Memory B cell (primary cell): ENCODE results near the gene VPS4B.
"Not testable (repeated sequence)": the region's sequence is repeated elsewhere in the genome, so short reads cannot be mapped to it uniquely, and the experiment has no call there.

ENCODE experiments used
- ATAC-seq: fragments of 150-1000 bp; cut with Tn5 transposase; 2 replicates; pipeline ENCODE4 v1.10.0; 2021; ENCODE audit warnings: low read depth, mild to moderate bottlenecking, moderate library complexity
- DNase-seq, 2 donors: peaks; one replicate each; pipeline ENCODE4 v3.0.0; 2022; ENCODE audit warnings: low spot score in 2 of 2
- H3K27ac Mint-ChIP-seq: one replicate; pipeline ENCODE4 v1.8.0; 2022; ENCODE audit warnings: mild to moderate bottlenecking, moderate library complexity, mixed read lengths
- H3K27me3 Mint-ChIP-seq: one replicate; pipeline ENCODE4 v1.8.0; 2022; ENCODE audit warnings: mixed read lengths
- H3K36me3 Mint-ChIP-seq: one replicate; pipeline ENCODE4 v1.8.0; 2022; ENCODE audit warnings: mild to moderate bottlenecking, mixed read lengths
- H3K4me1 Mint-ChIP-seq: one replicate; pipeline ENCODE4 v1.8.0; 2022; ENCODE audit warnings: mixed read lengths
- H3K4me3 Mint-ChIP-seq: one replicate; pipeline ENCODE4 v1.8.0; 2022; ENCODE audit warnings: mild to moderate bottlenecking, moderate library complexity, mixed read lengths
- H3K9me3 Mint-ChIP-seq: one replicate; pipeline ENCODE4 v1.8.0; 2022; ENCODE audit warnings: mixed read lengths

Gene VPS4B

DNA sequence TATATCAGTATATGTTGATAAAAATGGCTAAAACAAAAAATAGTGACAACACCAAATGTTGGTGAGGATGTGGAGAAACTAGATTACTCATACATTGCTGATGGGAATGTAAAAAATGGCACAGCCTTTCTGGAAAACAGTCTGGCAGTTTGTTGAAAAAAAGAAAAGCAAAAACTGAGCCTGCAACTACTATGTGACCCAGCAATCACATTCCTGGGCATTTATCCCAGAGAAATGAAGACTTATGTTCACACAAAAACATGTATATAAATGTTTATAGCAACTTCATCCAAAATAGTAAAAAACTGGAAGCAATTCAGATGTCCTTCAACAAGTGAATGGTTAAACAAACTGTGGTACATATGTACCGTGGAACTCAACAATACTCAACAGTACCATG is 47.7 kb downstream of the VPS4B start:
- Mint-ChIP-seq H3K9me3 (peaks cover 7% of the 10 kb centered on the region), H3K4me3 (no peak overlapping the region), H3K27ac (no peak overlapping the region), H3K36me3 (peaks cover 5% of the 10 kb centered on the region), H3K4me1 (peaks cover 6% of the 10 kb centered on the region), H3K27me3 (no peaks in the 10 kb centered on the region)
- ATAC-seq = no peak
- DNase-seq = no peak

DNA sequence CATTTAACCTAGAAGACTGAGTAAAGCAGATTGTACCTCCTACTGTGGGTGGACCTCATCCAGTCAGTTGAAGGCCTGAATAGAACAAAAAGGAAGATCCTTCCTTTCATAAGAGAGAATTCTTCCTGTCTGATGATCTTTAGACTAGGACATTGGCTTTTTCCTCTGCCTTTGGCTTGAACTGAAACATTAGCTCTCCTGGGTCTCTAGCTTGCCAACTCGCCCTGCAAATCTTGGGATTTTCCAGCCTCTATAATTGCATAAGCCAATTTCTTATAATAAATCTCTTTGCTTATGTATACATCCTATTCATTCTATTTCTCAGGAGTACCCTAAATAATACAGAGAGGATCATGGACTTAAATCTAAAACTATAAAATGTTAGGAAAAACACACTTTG is 49.1 kb downstream of the VPS4B start:
- Mint-ChIP-seq H3K36me3 (peaks cover 5% of the 10 kb centered on the region), H3K4me1 (peaks cover 10% of the 10 kb centered on the region), H3K27ac (no peak overlapping the region), H3K4me3 (no peak overlapping the region), H3K27me3 (no peaks in the 10 kb centered on the region), H3K9me3 (peaks cover 7% of the 10 kb centered on the region)
- no peak for DNase-seq
- no peak for ATAC-seq

DNA sequence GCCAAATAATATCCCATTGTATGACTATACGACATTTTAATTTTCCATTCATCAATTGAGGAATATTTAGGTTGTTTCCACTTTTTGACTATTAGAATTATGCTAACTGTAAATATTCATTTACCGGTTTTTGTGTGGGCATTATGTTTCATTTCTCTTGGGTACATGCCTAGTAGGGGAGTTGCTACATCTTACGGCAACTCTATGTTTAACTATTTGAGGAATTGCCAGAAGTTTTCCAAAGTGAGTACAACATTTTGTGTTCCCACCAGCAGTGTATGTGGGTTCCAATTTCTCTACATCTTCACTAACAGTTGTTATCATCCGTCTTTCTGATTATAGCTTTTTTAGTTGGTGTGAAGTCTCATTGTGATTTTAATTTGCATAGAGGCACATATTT is 53.7 kb downstream of the VPS4B start:
- H3K27ac Mint-ChIP-seq = peak overlapping the region; percentile 84
- DNase-seq (no peak), ATAC-seq (no peak)
- H3K27me3 Mint-ChIP-seq = no peaks in the 10 kb centered on the region
- H3K36me3 Mint-ChIP-seq = peaks cover 3% of the 10 kb centered on the region
- H3K9me3 Mint-ChIP-seq = peaks cover 3% of the 10 kb centered on the region
- H3K4me1 Mint-ChIP-seq = peaks cover 17% of the 10 kb centered on the region
- peak overlapping the region; percentile 90 for H3K4me3 Mint-ChIP-seq

DNA sequence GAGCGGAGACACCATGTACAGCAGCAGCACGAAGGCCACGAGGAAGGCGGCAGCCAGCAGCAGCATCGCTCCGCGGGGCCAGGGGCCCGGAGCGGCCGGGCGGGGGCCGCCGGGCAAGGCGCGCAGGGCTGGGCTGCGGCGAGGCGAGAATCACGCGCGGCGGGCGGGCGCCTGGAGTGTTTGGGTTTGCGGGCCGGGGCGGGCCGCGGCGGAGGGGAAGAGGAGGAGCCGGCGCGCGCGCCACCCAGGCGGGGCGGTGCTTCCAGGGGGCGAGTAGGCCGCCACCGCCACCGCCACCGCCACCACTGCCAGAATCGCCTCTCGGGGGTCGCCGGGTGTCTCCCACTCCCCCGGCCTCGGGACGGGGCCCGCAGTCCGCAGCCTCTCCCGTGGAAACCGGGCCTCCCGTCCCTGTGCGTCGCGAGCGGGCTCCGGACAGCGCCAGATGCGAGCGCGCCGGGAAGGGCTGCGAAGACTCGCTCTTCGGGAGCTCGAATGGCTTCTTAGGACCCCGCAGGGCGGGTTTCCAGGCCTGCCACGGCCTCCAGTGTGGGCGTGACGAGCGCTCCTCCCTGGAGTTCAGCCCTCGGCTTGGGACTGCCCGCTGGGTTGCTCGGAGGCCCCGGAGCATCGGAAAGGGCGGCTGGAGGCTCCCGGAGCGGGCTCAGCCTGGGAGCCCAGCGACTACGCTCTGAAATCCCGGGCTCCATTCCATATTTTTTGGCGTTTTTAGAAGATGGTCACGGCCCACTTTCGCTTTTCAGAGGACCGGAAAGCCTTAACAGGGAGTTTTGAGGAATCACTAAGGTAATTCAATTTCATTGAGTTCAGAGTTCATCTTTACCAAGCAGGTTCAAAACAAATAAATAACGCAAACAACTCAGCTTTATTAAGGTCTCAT is 55.0 kb downstream of the VPS4B start, which contains the start of gene KDSR:
Gene KDSR (minus strand): TSS at position 154 of the 901 bp plus-strand sequence. CDS start 88 bp downstream, at position 66.
- Mint-ChIP-seq H3K4me3 (peak within 1 kb of the TSS; percentile 90), H3K4me1 (peaks cover 17% of the 10 kb centered on the region), H3K9me3 (peaks cover 4% of the 10 kb centered on the region), H3K27ac (peak within 1 kb of the TSS; percentile 84), H3K36me3 (peaks cover 3% of the 10 kb centered on the region), H3K27me3 (no peaks in the 10 kb centered on the region)
- peak; percentile 93 for ATAC-seq
- peak; percentile 80 to 87 for DNase-seq

DNA sequence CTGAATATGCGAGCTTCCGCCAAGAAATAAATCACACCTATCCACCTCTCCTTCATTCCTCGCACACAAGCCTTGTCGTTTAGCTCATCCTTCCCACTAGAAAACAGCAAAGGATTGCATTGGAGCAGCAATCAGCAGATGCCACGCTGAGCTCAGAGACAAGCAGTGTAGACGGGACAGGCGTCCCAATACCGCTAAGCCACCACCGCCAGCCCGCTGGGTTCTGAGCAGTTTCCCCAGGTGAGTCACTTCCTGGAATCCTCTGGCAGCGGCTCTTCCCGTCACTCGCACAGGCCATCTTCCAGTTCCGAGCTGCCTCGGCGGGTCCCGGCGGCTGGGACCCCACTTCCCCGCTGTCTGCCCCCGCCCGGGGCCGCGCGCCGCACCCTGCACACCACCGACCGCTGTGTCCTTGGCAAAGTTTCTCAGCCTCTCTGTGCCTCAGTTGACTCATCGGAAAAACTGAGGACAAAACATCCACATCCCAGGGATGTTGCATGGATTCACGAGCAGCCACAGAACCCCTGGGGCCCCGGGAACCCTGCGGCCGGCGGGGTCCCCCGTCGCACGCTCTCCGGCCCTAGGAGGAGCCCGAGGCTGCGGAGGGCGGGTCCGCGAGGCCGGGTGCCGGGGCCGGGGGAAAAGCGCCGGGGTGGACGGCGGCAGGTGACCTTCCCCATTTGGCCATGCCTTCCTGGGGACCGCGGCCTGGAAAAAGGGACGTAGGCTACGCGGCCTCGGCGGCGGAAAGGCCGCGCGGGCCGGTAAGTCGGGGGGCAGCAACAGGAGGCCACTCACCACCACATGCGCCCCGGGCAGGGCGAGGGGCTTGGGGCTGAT is 55.8 kb downstream of the VPS4B start:
- peak overlapping the region; percentile 90 for H3K4me3 Mint-ChIP-seq
- DNase-seq = peak in 1 of 2 donors; percentile 23
- peaks cover 4% of the 10 kb centered on the region for H3K9me3 Mint-ChIP-seq
- peaks cover 17% of the 10 kb centered on the region for H3K4me1 Mint-ChIP-seq
- H3K27me3 Mint-ChIP-seq = no peaks in the 10 kb centered on the region
- ATAC-seq = peak; percentile 13
- peaks cover 6% of the 10 kb centered on the region for H3K36me3 Mint-ChIP-seq
- H3K27ac Mint-ChIP-seq = peak overlapping the region; percentile 56

DNA sequence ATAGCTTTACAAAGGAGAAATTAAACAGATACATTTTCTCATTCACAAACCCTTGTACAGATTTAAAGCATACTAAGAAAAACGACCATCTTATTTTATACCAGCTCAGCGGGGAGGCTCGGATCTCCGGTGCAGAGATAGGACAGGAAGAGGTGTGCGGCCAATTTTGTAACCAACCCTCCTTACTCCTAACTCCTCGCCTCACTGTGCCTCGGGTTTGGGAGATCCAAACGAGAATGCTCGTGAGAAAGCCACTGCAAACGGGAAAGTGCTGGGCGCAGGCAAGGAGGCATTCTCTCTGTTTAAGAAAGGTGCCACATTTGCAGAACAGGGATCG is 56.4 kb downstream of the VPS4B start:
- H3K27ac Mint-ChIP-seq = peak overlapping the region; percentile 56
- peaks cover 6% of the 10 kb centered on the region for H3K36me3 Mint-ChIP-seq
- DNase-seq (no peak), ATAC-seq (no peak)
- H3K4me1 Mint-ChIP-seq = peaks cover 17% of the 10 kb centered on the region
- H3K4me3 Mint-ChIP-seq = peak overlapping the region; percentile 90
- peaks cover 4% of the 10 kb centered on the region for H3K9me3 Mint-ChIP-seq
- no peaks in the 10 kb centered on the region for H3K27me3 Mint-ChIP-seq

DNA sequence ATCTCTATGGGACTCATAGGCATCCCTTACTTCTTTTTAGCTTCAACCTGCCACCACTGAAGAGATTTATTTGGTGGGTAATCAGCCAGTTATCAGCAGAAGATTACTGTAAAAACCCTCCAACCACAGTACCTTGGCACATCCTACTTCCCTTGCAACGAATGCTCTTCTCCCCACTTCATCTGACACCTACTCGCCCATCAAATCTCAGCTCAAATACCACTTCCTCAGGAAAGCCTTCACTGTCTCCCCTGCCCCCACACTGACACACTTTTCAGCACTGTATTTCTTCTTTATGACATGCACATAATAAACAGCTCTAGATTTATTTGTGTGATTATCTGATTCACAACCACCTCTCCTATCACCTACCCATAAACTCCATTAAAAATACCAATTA is 58.3 kb downstream of the VPS4B start:
- ATAC-seq (no peak), DNase-seq (no peak)
- Mint-ChIP-seq H3K9me3 (peaks cover 4% of the 10 kb centered on the region), H3K27ac (no peak overlapping the region), H3K4me3 (no peak overlapping the region), H3K4me1 (peaks cover 15% of the 10 kb centered on the region), H3K36me3 (peaks cover 11% of the 10 kb centered on the region), H3K27me3 (no peaks in the 10 kb centered on the region)

DNA sequence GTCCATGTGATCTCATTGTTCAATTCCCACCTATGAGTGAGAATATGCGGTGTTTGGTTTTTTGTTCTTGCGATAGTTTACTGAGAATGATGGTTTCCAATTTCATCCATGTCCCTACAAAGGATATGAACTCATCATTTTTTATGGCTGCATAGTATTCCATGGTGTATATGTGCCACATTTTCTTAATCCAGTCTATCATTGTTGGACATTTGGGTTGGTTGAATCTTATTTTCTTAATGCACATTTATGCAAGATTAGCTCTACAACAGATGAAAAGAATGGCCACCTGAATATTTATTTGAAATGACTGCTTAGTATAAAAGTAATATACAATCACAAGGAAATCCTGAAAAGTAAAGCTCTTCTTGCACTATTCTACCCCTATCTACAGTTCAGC is 58.9 kb downstream of the VPS4B start:
- H3K9me3 Mint-ChIP-seq, H3K27ac Mint-ChIP-seq, H3K4me3 Mint-ChIP-seq, DNase-seq, H3K27me3 Mint-ChIP-seq, ATAC-seq: not testable (repeated sequence)
- Mint-ChIP-seq H3K4me1 (peaks cover 12% of the 10 kb centered on the region), H3K36me3 (peaks cover 12% of the 10 kb centered on the region)

DNA sequence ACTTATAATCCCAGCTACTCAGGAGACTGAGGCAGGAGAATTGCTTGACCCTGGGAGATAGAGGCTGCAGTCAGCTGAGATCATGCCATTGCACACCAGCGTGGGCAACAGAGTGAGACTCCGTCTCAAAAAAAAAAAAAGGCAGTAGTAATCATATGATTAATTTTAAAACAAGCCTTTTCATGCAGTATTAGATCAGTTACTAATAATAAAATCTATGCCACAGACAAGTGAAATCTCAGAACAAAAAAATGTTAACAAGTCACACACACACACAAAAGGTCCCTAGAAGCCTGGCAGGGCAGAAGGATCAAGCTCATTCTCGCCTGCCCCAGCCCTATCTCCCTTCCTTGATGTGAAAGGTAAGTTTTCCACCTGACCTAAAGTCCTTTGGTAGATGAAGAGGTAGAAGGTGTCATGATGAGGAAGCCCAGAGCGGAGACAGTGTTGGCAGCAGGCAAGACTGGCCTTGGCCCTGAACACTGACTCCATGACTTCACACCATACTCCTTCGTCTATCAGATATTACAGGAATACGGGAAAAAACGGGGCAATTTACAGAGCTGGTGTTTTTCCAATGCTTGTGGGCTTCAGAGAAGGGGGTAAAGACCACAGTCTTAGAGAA is 65.9 kb downstream of the VPS4B start:
- H3K27me3 Mint-ChIP-seq = no peaks in the 10 kb centered on the region
- no peak overlapping the region for H3K27ac Mint-ChIP-seq
- ATAC-seq (no peak), DNase-seq (no peak)
- no peak overlapping the region for H3K4me3 Mint-ChIP-seq
- no peaks in the 10 kb centered on the region for H3K4me1 Mint-ChIP-seq
- H3K36me3 Mint-ChIP-seq = peaks cover 31% of the 10 kb centered on the region
- H3K9me3 Mint-ChIP-seq = no peaks in the 10 kb centered on the region

DNA sequence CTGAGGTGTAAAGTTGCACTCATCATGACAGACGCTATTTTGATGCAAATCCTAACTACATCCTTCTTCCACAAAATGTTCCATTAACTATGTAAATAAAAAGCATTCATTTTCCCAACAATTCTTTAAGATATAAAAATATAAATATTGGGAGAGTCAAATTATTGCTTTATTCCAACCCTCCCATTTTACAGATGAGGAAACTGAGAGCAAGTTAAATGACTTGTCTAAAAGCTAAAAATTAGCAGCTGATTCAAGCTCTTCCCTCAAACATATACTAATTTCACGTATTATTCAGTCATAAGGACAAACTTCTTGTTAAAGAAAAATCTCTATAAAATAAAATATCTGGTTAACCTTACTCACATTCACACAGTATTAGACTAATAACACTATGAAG is 72.0 kb downstream of the VPS4B start:
- H3K27ac Mint-ChIP-seq = no peak overlapping the region
- DNase-seq = no peak
- H3K9me3 Mint-ChIP-seq = no peaks in the 10 kb centered on the region
- H3K27me3 Mint-ChIP-seq = no peaks in the 10 kb centered on the region
- peaks cover 34% of the 10 kb centered on the region for H3K36me3 Mint-ChIP-seq
- peaks cover 3% of the 10 kb centered on the region for H3K4me1 Mint-ChIP-seq
- ATAC-seq = no peak
- no peak overlapping the region for H3K4me3 Mint-ChIP-seq

DNA sequence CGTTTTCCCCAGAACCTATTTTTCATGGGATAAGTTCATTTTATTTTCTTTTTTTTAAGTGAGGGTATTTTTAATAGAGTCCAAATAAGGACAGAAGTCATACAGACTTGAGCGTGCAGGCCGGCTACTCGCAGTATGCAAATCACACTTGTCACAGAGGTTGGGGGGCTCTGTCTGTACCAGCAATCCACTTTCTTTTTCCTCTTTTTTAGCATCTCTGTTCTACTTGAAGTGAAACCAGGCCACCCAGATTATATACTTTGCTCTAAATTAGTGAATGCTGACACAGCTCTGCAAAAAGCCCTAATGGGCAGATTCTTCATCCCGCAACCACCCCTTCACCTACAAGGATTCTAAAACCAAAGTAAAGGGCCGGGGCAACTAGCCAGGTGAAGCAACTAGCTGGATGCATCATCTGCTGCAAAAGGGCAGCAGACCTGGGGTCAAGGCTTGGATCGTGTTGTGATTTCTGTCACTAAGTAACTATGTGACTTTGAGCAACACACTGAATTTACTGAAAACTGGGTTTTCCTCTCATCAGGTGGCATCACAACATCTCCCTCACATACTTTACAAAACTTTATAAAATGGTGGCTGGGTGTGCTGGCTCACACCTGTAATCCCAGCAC is 73.7 kb downstream of the VPS4B start:
- H3K27ac Mint-ChIP-seq = peak overlapping the region; percentile 58
- H3K4me3 Mint-ChIP-seq = no peak overlapping the region
- H3K9me3 Mint-ChIP-seq = no peaks in the 10 kb centered on the region
- H3K27me3 Mint-ChIP-seq = no peaks in the 10 kb centered on the region
- DNase-seq (no peak), ATAC-seq (peak; percentile 44)
- peaks cover 3% of the 10 kb centered on the region for H3K4me1 Mint-ChIP-seq
- H3K36me3 Mint-ChIP-seq = peaks cover 33% of the 10 kb centered on the region

DNA sequence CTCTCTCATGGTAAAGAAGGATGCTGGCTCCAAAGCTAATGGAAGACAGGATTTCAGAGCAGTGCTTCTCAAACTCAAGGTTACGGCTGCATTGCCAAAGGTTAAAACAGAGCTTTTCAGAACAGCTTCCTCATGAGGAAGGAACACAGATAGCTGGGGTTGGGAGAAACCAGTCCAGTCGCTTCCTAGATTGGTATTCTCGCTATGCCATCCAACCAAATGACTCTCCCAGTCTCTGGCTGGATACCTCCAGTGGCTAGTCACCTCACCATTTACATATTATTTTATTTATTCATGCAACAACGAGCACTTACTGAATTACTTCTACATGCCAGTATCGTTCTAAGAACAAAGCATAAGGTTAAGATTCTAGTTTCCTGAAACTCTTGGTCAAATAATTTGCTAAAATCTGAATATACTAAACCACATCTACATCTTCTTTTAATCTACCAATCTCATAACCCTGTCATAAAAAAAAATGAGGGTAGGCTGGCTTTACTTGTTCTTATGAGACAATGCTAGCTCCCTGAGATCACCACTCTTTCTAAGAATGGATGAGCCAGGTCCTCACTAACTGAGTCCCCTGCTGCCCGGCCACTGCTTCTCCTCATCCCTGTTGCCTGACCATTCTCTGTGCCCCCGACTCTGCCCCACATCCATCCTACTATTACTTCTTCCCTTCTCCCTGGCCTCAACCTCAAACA is 75.6 kb downstream of the VPS4B start:
- no peak overlapping the region for H3K27ac Mint-ChIP-seq
- no peaks in the 10 kb centered on the region for H3K27me3 Mint-ChIP-seq
- H3K4me3 Mint-ChIP-seq = no peak overlapping the region
- DNase-seq (no peak), ATAC-seq (no peak)
- H3K9me3 Mint-ChIP-seq = no peaks in the 10 kb centered on the region
- peaks cover 32% of the 10 kb centered on the region for H3K36me3 Mint-ChIP-seq
- H3K4me1 Mint-ChIP-seq = peaks cover 3% of the 10 kb centered on the region

DNA sequence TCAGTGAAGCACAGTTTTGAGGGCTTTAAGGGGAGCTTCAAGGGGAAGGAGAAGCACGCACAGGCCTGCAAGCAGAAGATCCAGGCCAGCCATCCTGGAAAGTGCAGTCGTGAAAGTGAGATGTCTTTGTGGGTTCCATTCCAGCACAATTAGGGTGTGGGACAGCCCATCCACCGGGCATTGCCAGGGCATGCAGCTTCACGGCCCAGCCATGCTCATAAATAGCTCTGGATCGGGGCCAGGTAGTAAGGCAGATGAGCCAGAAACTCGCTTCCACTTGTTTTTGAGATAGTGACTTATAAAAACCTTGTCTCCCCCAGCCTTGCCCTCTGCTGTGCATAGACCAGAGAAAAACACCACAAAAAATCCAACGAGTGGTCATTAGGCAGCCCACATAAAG is 76.2 kb downstream of the VPS4B start:
- no peak for DNase-seq
- H3K4me3 Mint-ChIP-seq = no peak overlapping the region
- H3K9me3 Mint-ChIP-seq = no peaks in the 10 kb centered on the region
- peaks cover 32% of the 10 kb centered on the region for H3K36me3 Mint-ChIP-seq
- ATAC-seq = no peak
- H3K4me1 Mint-ChIP-seq = peaks cover 3% of the 10 kb centered on the region
- no peak overlapping the region for H3K27ac Mint-ChIP-seq
- no peaks in the 10 kb centered on the region for H3K27me3 Mint-ChIP-seq
